A673 (cell line): Measurements from ENCODE around the gene DPM1. TPM values are rescaled to one million over a fixed set of nuclear protein-coding genes. Genes with fewer than 3 reads are reported as not detected.

Experiments
- BruUV-seq: library from RNA; stranded (reverse); fragments of 400-500 nt; replicated peaks from 2 replicates; lab custom pipeline; 2021; lab: Mats Ljungman, UMichigan
- CTCF ChIA-PET: fragments of 300-600 bp; sonication (Branson Sonifier 250); formaldehyde crosslinking; loops from one replicate; lab custom pipeline; 2022; ENCODE audit warnings: antibody characterized with exemption; lab: Charles Lee
- POLR2A ChIA-PET: fragments of 300-600 bp; sonication (Branson Sonifier 250); formaldehyde crosslinking; loops from one replicate; lab custom pipeline; 2022; ENCODE audit warnings: antibody characterized with exemption; ENCODE audit not compliant: low non-redundant PET; lab: Charles Lee
- DNase-seq: peaks from one replicate; pipeline ENCODE4 v3.0.0-alpha.2; 2015; ENCODE audit warnings: low spot score
- H3K27ac ChIP-seq: fragments of 200-600 bp; sonication (generic); 2 replicates; pipeline ENCODE4 v1.5.1; 2016; ENCODE audit warnings: mixed run types, low read depth, mild to moderate bottlenecking, mixed read lengths, antibody characterized with exemption, low read length; ENCODE audit not compliant: poor library complexity, severe bottlenecking
- H3K27me3 ChIP-seq: fragments of 200-600 bp; sonication (generic); replicated peaks from 2 replicates; pipeline ENCODE4 v1.6.1; 2017; ENCODE audit warnings: mixed run types, low read depth, mild to moderate bottlenecking, mixed read lengths, antibody characterized with exemption, low read length; ENCODE audit not compliant: insufficient read depth, poor library complexity
- H3K36me3 ChIP-seq: fragments of 200-600 bp; sonication (generic); 2 replicates; pipeline ENCODE4 v1.6.1; 2016; ENCODE audit warnings: mixed run types, mild to moderate bottlenecking, mixed read lengths, antibody characterized with exemption, low read length; ENCODE audit not compliant: insufficient read depth, poor library complexity, severe bottlenecking
- H3K4me1 ChIP-seq: fragments of 200-600 bp; sonication (generic); 2 replicates; pipeline ENCODE4 v1.6.1; 2017; ENCODE audit warnings: mixed run types, mild to moderate bottlenecking, mixed read lengths, antibody characterized with exemption, low read length; ENCODE audit not compliant: insufficient read depth, poor library complexity, severe bottlenecking
- H3K4me3 ChIP-seq: fragments of 200-600 bp; sonication (generic); 2 replicates; pipeline ENCODE4 v1.5.1; 2016; ENCODE audit warnings: low read depth, mixed run types, mild to moderate bottlenecking, mixed read lengths, low read length; ENCODE audit not compliant: poor library complexity, severe bottlenecking
- H3K9me3 ChIP-seq: fragments of 200-600 bp; sonication (generic); 2 replicates; pipeline ENCODE4 v1.6.1; 2016; ENCODE audit warnings: mixed run types, low read depth, mild to moderate bottlenecking, mixed read lengths, antibody characterized with exemption, low read length; ENCODE audit not compliant: poor library complexity, severe bottlenecking
- EZH2 ChIP-seq: fragments of 200-600 bp; sonication (generic); IDR thresholded peaks from 2 replicates; pipeline ENCODE4 v1.6.1; 2017; ENCODE audit warnings: borderline replicate concordance, low read depth, mild to moderate bottlenecking, mixed read lengths, antibody characterized with exemption, low read length; ENCODE audit not compliant: poor library complexity, severe bottlenecking
- intact Hi-C: fragments of 100-400 bp; cut with micrococcal nuclease; formaldehyde crosslinking; loops from one replicate; pipeline ENCODE4 v1.10.0; 2022; ENCODE audit not compliant: unreplicated experiment
- total RNA-seq: library from RNA; stranded (reverse); gene quantifications from 2 replicates; pipeline ENCODE4 v1.2.3, GENCODE V29; 2021
- TF ChIP-seq, protein P1 (sequence below): fragments of 300-800, 200-600 bp; sonication (generic); conservative IDR thresholded peaks from 2 replicates; pipeline ENCODE4 v1.5.1; 2017; ENCODE audit warnings: low read depth, mild to moderate bottlenecking, antibody characterized with exemption, low read length, moderate library complexity, mixed read lengths

DPM1 gene
- total RNA-seq, 1 experiment from 2014 or later: 65.5 TPM

DNA sequence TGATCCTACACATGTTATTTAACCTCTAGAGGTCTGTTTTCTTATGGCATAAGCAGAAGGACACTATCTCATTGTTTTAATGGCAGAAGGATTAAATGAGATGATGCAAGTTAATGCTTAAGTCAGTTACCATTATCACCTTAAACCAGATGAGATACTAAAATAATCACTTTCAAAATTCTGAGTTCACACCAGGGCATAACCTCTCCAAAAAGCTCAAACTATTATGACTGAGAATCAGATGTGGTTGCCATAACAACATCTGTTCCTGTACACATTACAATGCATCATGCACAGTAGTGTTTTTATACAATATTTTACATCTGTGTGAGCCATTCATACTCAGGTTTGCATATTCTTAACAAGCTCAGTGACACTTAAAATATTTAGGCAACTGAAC, 37.3 kb downstream of the DPM1 start:
- POLR2A ChIA-PET: no interaction called here

DNA sequence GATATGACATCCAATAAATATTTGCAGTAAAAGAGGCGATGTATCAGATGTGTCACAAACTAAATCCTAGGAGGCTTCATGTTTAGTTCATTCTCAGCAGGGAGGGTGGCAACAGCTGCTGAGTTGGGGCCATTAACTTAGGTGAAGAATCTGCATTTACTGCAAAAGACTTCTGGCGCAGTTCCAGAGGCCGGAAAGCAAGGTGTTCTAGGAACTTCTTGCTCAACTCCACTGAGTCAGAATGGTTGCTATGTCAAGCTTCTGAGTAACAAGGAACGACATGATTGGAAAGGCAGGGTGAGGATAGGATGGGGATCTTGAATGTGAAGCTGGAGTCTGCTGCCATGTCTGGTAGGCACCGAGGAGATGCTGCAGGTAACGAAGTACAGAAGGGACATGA, 38.8 kb downstream of the DPM1 start:
- Histone ChIP-seq H3K9me3 (no peaks in the 10 kb centered on the region), H3K4me1 (peaks cover 49% of the 10 kb centered on the region)
- intact Hi-C loops: no loop called here

More for the DNA sequence above, 37.3 kb downstream of the DPM1 start:
- CTCF ChIA-PET: interaction anchor here (0.6 kb wide), 1 partner anchor 314 kb away, joined by 3 read pairs; no protein-coding TSS in a partner anchor
- H3K9me3 ChIP-seq: no peaks in the 10 kb centered on the region
- DNase-seq: no peak
- BruUV-seq: no TSS peak
- H3K27ac ChIP-seq: no peak overlapping the region
- peaks cover 34% of the 10 kb centered on the region for H3K36me3 ChIP-seq
- H3K4me1 ChIP-seq: peaks cover 38% of the 10 kb centered on the region
- TF ChIP-seq, protein P1, sequence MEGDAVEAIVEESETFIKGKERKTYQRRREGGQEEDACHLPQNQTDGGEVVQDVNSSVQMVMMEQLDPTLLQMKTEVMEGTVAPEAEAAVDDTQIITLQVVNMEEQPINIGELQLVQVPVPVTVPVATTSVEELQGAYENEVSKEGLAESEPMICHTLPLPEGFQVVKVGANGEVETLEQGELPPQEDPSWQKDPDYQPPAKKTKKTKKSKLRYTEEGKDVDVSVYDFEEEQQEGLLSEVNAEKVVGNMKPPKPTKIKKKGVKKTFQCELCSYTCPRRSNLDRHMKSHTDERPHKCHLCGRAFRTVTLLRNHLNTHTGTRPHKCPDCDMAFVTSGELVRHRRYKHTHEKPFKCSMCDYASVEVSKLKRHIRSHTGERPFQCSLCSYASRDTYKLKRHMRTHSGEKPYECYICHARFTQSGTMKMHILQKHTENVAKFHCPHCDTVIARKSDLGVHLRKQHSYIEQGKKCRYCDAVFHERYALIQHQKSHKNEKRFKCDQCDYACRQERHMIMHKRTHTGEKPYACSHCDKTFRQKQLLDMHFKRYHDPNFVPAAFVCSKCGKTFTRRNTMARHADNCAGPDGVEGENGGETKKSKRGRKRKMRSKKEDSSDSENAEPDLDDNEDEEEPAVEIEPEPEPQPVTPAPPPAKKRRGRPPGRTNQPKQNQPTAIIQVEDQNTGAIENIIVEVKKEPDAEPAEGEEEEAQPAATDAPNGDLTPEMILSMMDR: no peak
- no peak for TF ChIP-seq EZH2
- H3K4me3 ChIP-seq: no peak overlapping the region
- intact Hi-C loops: no loop called here
- no peaks in the 10 kb centered on the region for H3K27me3 ChIP-seq

DNA sequence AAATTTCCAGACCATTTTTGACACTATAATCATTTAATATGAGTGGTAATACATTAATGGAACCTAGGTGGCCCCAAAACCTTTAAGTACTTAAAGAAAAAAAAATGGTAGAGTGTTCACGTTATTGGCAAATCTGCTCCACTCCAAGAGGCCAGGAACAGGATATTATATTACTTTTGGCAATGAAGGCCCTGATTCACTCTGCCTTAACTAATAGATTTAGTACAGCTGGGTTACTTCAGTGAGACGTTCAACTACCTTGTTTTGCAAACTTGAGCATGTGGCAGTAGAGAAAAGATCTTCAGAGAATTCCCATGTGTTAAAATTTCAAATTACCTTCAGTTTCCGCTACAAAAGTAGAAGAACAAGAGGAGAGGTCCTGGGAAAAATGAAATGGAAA, 39.9 kb downstream of the DPM1 start:
- Histone ChIP-seq H3K9me3 (no peaks in the 10 kb centered on the region), H3K4me3 (no peak overlapping the region), H3K27me3 (no peaks in the 10 kb centered on the region), H3K27ac (peak overlapping the region; percentile 33), H3K36me3 (peaks cover 29% of the 10 kb centered on the region), H3K4me1 (peaks cover 60% of the 10 kb centered on the region)
- TF ChIP-seq, protein P1: no peak
- no peak for TF ChIP-seq EZH2
- CTCF ChIA-PET: no interaction called here
- no peak for DNase-seq
- POLR2A ChIA-PET: no interaction called here
- no TSS peak for BruUV-seq
- intact Hi-C loops: no loop called here

More for the DNA sequence above, 38.8 kb downstream of the DPM1 start:
- Histone ChIP-seq H3K27ac (no peak overlapping the region), H3K4me3 (no peak overlapping the region), H3K27me3 (no peaks in the 10 kb centered on the region), H3K36me3 (peaks cover 29% of the 10 kb centered on the region)
- no TSS peak for BruUV-seq
- DNase-seq: peak; percentile 41
- CTCF ChIA-PET: interaction anchor here (0.6 to 0.7 kb wide), 2 partner anchors 20 to 103 kb away, joined by 3 to 4 read pairs; no protein-coding TSS in a partner anchor
- no peak for TF ChIP-seq EZH2
- TF ChIP-seq, protein P1: no peak
- POLR2A ChIA-PET: no interaction called here
